Measurements from ENCODE around the gene DYRK2. TPM values are rescaled to one million over a fixed set of nuclear protein-coding genes. Genes with fewer than 3 reads are reported as not detected.

The DYRK2 gene
- polyA plus RNA-seq, 3 donors = 7.5 to 12.5 (median 9.7) TPM

DNA sequence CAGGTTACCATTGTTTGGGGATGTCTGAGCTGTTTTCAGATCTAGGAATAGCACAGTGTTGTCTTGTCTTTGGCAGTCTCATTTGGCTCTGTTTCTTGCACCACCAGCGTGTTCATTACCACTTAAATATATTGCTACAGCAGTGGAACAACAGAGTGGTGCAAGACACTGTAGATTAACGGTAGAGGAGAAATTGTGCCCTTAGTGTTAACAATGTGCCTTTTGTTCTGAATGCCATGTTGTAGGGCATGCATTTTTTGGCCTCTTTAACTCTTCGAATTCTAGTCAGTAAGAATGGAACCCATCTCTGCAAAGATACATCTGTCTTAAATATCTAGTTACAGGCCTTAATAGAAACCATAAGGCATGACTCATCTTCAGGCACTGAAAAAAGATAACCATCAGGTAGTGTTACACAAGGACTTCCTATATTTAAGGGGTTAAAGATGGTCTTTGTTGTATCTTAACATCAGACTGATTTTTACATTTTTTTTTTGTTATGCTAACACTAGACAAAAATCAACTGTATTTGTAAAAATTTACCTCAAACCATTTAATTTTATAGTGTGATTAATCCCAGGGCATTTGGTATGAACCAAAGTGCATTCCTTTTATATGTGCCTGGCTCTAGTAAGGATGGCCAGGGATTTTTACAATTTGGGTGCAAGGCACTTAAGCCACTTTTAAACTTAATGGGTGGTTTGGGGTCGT lies 12.9 kb downstream of the DYRK2 start:
- no peaks in the 10 kb centered on the region for H3K9me3 Mint-ChIP-seq
- Histone ChIP-seq H3K4me2 (replicated peaks; ENCODE audit: extremely low read depth, low read length, poor library complexity, severe bottlenecking) (no peak overlapping the region), H3K4me3 (replicated peaks in 1 of 3; ENCODE audit: low read depth in 2 of 3, low read length in 3 of 3) (no peak overlapping the region), H3K9me3 (replicated peaks in 1 of 2; ENCODE audit: control insufficient read depth in 1 of 2, insufficient read depth in 1 of 2, low read length in 2 of 2) (no peaks in the 10 kb centered on the region), H3K27me3 (ENCODE audit: control insufficient read depth in 2 of 2, insufficient read depth in 2 of 2, low read length in 2 of 2) (no peaks in the 10 kb centered on the region), H4K20me1 (ENCODE audit: insufficient read depth, low read length) (peaks cover 45% of the 10 kb centered on the region), H3K79me2 (ENCODE audit: insufficient read depth, low read length) (peaks cover 4% of the 10 kb centered on the region), H2AFZ (ENCODE audit: insufficient read depth, low read depth, low read length, poor library complexity, severe bottlenecking) (no peak overlapping the region), H3K27ac (ENCODE audit: low read depth in 1 of 2, low read length in 2 of 2) (no peak overlapping the region), H3K9ac (ENCODE audit: insufficient read depth, low read length, poor library complexity, severe bottlenecking) (no peak overlapping the region), H3K4me1 (ENCODE audit: control insufficient read depth in 1 of 2, insufficient read depth in 2 of 2, low read length in 2 of 2) (peaks cover 0 to 3% of the 10 kb centered on the region in 2 donors), H3K36me3 (replicated peaks in 1 of 2; ENCODE audit: control insufficient read depth in 1 of 2, insufficient read depth in 2 of 2, low read length in 2 of 2) (peaks cover 26 to 37% of the 10 kb centered on the region in 2 donors)
- peaks cover 27 to 32% of the 10 kb centered on the region in 2 donors for H3K36me3 Mint-ChIP-seq
- no peak overlapping the region for H3K4me3 Mint-ChIP-seq
- H3K4me1 Mint-ChIP-seq = peaks cover 8% of the 10 kb centered on the region
- TF ChIP-seq, protein P1, sequence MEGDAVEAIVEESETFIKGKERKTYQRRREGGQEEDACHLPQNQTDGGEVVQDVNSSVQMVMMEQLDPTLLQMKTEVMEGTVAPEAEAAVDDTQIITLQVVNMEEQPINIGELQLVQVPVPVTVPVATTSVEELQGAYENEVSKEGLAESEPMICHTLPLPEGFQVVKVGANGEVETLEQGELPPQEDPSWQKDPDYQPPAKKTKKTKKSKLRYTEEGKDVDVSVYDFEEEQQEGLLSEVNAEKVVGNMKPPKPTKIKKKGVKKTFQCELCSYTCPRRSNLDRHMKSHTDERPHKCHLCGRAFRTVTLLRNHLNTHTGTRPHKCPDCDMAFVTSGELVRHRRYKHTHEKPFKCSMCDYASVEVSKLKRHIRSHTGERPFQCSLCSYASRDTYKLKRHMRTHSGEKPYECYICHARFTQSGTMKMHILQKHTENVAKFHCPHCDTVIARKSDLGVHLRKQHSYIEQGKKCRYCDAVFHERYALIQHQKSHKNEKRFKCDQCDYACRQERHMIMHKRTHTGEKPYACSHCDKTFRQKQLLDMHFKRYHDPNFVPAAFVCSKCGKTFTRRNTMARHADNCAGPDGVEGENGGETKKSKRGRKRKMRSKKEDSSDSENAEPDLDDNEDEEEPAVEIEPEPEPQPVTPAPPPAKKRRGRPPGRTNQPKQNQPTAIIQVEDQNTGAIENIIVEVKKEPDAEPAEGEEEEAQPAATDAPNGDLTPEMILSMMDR (IDR thresholded peaks at IDR 0.05) = no peak
- 100% methylated on average over 1 of the region's 4 CpGs for WGBS (ENCODE audit: insufficient coverage)
- H3K27me3 Mint-ChIP-seq (ENCODE audit: low read depth in 3 of 3) = no peaks in the 10 kb centered on the region
- intact Hi-C loops (cut with micrococcal nuclease) = no loop called here
- no peak for DNase-seq
- no peak overlapping the region for H3K27ac Mint-ChIP-seq

DNA sequence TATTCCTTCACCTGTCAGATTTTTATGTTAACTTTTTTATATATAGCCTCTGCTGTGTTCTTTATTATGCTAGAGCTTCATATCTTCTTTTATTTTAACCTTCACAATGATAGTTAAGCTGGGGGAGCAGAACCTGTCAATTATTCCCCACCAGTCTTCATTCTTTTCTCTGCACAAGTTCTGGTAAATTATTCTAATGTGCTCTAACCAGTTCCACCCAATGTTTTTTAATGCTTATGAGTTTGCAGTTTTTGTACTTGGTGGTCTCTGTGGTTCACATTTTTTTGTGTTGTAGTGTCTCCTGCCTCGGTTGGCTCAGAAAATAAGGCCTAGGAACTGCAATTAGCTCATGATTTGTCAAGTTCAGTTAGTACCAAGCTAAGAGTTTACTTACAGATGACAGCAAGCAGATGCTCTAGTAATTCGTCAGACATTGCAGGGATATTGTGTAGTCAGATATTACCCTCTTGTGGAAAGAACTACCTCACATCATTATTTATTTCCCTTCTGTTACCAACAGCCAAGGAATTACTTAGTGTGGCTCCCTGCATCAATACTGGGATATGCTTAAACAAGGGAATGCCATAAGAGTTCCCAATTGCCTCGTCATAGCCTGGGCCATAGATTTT lies 14.5 kb downstream of the DYRK2 start:
- H3K9me3 ChIP-seq (replicated peaks in 1 of 2; ENCODE audit: control insufficient read depth in 1 of 2, insufficient read depth in 1 of 2, low read length in 2 of 2) = no peaks in the 10 kb centered on the region
- Mint-ChIP-seq H3K27ac (no peak overlapping the region), H3K36me3 (peaks cover 14 to 23% of the 10 kb centered on the region in 2 donors), H3K9me3 (no peaks in the 10 kb centered on the region), H3K4me1 (peaks cover 9% of the 10 kb centered on the region), H3K4me3 (no peak overlapping the region), H3K27me3 (ENCODE audit: low read depth in 3 of 3) (peaks cover 0 to 1% (median 0%) of the 10 kb centered on the region in 3 donors)
- peaks cover 46% of the 10 kb centered on the region for H4K20me1 ChIP-seq (ENCODE audit: insufficient read depth, low read length)
- peaks cover 12 to 21% of the 10 kb centered on the region in 2 donors for H3K36me3 ChIP-seq (replicated peaks in 1 of 2; ENCODE audit: control insufficient read depth in 1 of 2, insufficient read depth in 2 of 2, low read length in 2 of 2)
- H3K4me3 ChIP-seq (replicated peaks in 1 of 3; ENCODE audit: low read depth in 2 of 3, low read length in 3 of 3) = no peak overlapping the region
- WGBS (ENCODE audit: insufficient coverage) = 75% methylated on average over 2 of the region's 3 CpGs
- no peak overlapping the region for H3K4me2 ChIP-seq (replicated peaks; ENCODE audit: extremely low read depth, low read length, poor library complexity, severe bottlenecking)
- H3K79me2 ChIP-seq (ENCODE audit: insufficient read depth, low read length) = peaks cover 4% of the 10 kb centered on the region
- TF ChIP-seq, protein P1 (IDR thresholded peaks at IDR 0.05) = no peak
- H3K27me3 ChIP-seq (ENCODE audit: control insufficient read depth in 2 of 2, insufficient read depth in 2 of 2, low read length in 2 of 2) = no peaks in the 10 kb centered on the region
- intact Hi-C loops (cut with micrococcal nuclease) = no loop called here
- no peak overlapping the region for H3K9ac ChIP-seq (ENCODE audit: insufficient read depth, low read length, poor library complexity, severe bottlenecking)
- no peak overlapping the region for H3K27ac ChIP-seq (ENCODE audit: low read depth in 1 of 2, low read length in 2 of 2)
- H3K4me1 ChIP-seq (ENCODE audit: control insufficient read depth in 1 of 2, insufficient read depth in 2 of 2, low read length in 2 of 2) = peaks cover 0 to 3% of the 10 kb centered on the region in 2 donors
- no peak overlapping the region for H2AFZ ChIP-seq (ENCODE audit: insufficient read depth, low read depth, low read length, poor library complexity, severe bottlenecking)
- DNase-seq = no peak

Measured in CD14-positive monocyte (primary cell).